ENCODE results near the gene STX11.
A peak's percentile ranks its signal among the peaks of the same experiment; 100 is the strongest.

Gene STX11

DNA sequence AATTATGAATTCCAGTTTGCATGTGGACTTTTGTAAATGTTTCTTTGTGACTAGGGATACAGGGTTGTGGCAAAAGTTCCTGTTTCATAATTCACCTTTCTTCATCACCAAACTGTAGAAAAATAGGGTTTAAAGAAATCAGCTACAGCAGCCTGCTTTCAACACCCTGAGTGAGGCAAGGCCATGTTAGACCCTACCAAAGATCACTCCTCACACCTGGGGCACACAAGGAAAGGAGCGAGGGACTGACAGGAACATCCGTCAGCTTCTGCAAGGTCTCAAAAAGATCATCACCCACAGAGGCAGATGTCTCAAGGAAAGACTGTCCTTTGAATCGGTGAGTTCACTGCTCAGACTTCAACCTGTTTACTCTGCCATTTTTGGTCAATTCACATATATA, 10.5 kb upstream of the STX11 start:
- H3K4me3 ChIP-seq (replicated peaks in 1 of 2; ENCODE audit: low read depth in 2 of 2, low read length in 2 of 2) = no peak overlapping the region
- TF ChIP-seq, protein P1, sequence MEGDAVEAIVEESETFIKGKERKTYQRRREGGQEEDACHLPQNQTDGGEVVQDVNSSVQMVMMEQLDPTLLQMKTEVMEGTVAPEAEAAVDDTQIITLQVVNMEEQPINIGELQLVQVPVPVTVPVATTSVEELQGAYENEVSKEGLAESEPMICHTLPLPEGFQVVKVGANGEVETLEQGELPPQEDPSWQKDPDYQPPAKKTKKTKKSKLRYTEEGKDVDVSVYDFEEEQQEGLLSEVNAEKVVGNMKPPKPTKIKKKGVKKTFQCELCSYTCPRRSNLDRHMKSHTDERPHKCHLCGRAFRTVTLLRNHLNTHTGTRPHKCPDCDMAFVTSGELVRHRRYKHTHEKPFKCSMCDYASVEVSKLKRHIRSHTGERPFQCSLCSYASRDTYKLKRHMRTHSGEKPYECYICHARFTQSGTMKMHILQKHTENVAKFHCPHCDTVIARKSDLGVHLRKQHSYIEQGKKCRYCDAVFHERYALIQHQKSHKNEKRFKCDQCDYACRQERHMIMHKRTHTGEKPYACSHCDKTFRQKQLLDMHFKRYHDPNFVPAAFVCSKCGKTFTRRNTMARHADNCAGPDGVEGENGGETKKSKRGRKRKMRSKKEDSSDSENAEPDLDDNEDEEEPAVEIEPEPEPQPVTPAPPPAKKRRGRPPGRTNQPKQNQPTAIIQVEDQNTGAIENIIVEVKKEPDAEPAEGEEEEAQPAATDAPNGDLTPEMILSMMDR (IDR thresholded peaks at IDR 0.05; ENCODE audit: low read depth, low read length) = no peak
- no peak for DNase-seq (ENCODE audit: low read depth in 2 of 2)

DNA sequence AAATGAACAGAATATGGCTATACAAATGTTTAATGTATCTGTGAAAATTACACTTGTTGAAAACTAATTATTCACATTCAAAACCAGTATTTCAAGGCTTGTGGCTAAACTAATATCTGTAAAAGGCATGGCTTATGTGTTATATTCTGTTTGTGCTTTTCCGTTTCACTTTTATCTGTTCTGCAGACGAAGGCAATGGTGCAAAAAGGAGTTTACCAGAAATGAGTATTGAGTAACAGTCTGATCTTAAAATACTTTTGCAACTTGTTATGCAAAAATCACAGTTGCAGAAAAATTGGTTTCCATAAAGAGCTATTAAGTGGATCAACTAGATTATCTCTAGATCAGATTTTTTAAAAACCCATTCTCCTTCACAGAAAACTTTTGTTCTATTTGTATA, 9.4 kb upstream of the STX11 start:
- H3K4me3 ChIP-seq (replicated peaks in 1 of 2; ENCODE audit: low read depth in 2 of 2, low read length in 2 of 2) = no peak overlapping the region
- DNase-seq (ENCODE audit: low read depth in 2 of 2) = peak in 1 of 2 donors; percentile 29
- TF ChIP-seq, protein P1 (IDR thresholded peaks at IDR 0.05; ENCODE audit: low read depth, low read length) = no peak

DNA sequence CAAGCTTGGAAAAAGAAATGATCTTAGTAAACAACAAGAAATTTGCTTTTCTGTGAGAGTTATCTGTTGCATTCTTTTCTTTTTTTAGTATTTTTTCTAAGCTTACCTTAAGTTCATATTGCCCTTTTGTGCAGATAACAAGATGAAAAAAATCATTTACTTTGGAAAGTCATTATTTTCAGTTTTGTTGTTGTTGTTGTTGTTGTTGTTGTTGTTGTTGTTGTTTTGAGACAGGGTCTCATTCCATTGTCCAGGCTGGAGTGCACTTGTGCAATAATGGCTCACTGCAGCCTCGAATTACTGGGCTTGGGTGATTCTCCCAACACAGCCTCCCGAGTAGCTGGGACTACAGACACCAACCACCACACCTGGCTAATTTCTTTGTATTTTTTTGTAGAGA, 8.8 kb upstream of the STX11 start:
- H3K4me3 ChIP-seq (replicated peaks in 1 of 2; ENCODE audit: low read depth in 2 of 2, low read length in 2 of 2) = no peak overlapping the region
- DNase-seq (ENCODE audit: low read depth in 2 of 2) = no peak
- TF ChIP-seq, protein P1 (IDR thresholded peaks at IDR 0.05; ENCODE audit: low read depth, low read length) = no peak

DNA sequence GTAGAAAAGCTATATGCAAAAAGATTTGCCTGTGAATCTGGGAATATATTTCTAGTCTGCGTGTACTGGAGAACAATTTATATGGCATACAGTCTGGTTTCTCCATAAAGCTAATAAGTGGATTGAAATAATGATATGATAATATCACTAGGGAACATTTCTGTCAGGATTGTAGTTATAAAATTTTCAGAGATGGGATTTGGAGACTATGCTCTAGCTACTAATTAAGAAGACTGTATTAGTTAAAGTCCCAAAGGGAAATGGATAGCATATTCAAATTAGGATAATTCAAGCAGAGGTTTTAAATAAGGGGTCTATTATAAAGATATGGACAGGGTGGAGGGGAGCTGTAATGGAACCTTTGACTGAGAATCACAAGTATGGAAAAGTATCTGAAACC, 7.2 kb upstream of the STX11 start:
- TF ChIP-seq, protein P1 (IDR thresholded peaks at IDR 0.05; ENCODE audit: low read depth, low read length) = no peak
- H3K4me3 ChIP-seq (replicated peaks in 1 of 2; ENCODE audit: low read depth in 2 of 2, low read length in 2 of 2) = no peak overlapping the region
- no peak for DNase-seq (ENCODE audit: low read depth in 2 of 2)

DNA sequence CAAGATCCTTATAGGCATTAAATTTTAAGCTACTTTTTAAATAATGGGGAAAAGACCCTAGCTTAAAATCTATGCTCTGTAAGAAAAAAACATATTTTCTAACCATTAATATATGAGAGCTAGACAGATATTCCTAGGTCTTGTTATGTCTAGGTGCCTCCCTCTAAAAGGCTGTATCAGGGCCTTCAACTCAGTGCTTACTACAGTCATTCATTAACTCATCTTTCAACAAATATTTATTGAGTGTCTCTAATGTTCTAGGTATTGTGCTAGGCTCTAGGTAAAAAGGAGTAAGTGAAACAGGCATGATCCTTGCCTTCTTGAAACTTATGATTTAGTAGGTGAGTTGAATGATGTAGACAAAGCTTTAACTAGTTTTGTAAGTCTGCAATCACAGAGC, 6.4 kb upstream of the STX11 start:
- H3K4me3 ChIP-seq (replicated peaks in 1 of 2; ENCODE audit: low read depth in 2 of 2, low read length in 2 of 2) = no peak overlapping the region
- TF ChIP-seq, protein P1 (IDR thresholded peaks at IDR 0.05; ENCODE audit: low read depth, low read length) = no peak
- DNase-seq (ENCODE audit: low read depth in 2 of 2) = no peak

DNA sequence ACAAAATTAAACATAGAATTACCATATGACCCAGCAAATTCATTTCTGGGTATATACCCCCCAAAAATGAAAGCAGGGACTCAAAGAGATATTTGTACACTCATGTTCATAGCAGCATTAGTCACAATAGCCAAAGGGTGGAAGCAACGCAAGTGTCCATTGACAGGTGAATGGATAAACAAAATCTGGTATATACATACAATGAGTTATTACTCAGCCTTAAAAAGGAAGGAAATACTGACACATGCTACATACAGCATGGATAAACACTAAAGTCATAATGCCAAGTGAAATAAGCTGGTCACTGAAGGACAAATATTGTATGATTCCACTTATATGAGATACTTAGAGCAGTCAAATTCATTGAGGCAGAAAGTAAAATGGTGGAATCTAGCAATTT, 5.3 kb upstream of the STX11 start:
- TF ChIP-seq, protein P1 (IDR thresholded peaks at IDR 0.05; ENCODE audit: low read depth, low read length) = no peak
- no peak for DNase-seq (ENCODE audit: low read depth in 2 of 2)
- H3K4me3 ChIP-seq (replicated peaks in 1 of 2; ENCODE audit: low read depth in 2 of 2, low read length in 2 of 2) = no peak overlapping the region

DNA sequence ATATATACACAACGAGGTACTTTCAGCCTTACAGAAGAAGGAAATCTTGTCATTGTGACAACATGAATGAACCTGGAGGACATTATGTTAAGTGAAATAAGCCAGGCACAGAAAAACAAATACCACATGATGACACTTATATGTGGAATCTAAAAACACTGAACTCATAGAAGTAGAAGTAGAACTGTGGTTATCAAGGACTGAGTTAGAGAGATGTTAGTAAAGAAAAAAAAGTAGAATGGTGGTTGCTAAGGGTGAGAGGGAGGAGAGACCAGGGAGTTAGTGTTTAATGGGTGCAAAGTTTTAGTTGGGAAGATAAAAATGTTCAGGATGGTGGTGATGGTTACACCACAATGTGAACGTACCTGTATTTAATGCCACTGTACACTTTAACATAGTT, 4.8 kb upstream of the STX11 start:
- TF ChIP-seq, protein P1 (IDR thresholded peaks at IDR 0.05; ENCODE audit: low read depth, low read length) = no peak
- peak in 1 of 2 donors; percentile 30 for DNase-seq (ENCODE audit: low read depth in 2 of 2)
- H3K4me3 ChIP-seq (replicated peaks in 1 of 2; ENCODE audit: low read depth in 2 of 2, low read length in 2 of 2) = no peak overlapping the region

Measured in cardiac fibroblast (primary cell).